Left kidney (tissue), 2 donors: ENCODE data around the gene FAM210A. TPM values are rescaled to one million over a fixed set of nuclear protein-coding genes. Genes with fewer than 3 reads are reported as not detected.
A peak's percentile ranks its signal among the peaks of the same experiment; 100 is the strongest.

Experiments used
- DNase-seq: peaks from one replicate; pipeline ENCODE4 v3.0.0-alpha.2; 2013
- polyA plus RNA-seq: library from polyadenylated mRNA; unstranded; fragments of 120-200 nt; gene quantifications from one replicate; pipeline ENCODE4 v1.2.1, GENCODE V29; 2013; ENCODE audit not compliant: insufficient read length

Gene FAM210A
- polyA plus RNA-seq, 1 donor, result 21.7 TPM

- no peak for DNase-seq
Observed at GRCh38 chr18:13649397-13650390, 76.7 kb downstream of the FAM210A start.

GRCh38 chr18:13647761-13648160 lies 78.6 kb downstream of the FAM210A start:
- no peak for DNase-seq

GRCh38 chr18:13646633-13647032 lies 79.7 kb downstream of the FAM210A start:
- no peak for DNase-seq

GRCh38 chr18:13645093-13645492 lies 81.3 kb downstream of the FAM210A start:
- no peak for DNase-seq

- DNase-seq, result no peak
Observed at GRCh38 chr18:13643261-13643751, 83.1 kb downstream of the FAM210A start.

GRCh38 chr18:13642440-13642827 lies 83.9 kb downstream of the FAM210A start:
- DNase-seq, result no peak

- DNase-seq, result peak; percentile 65
Observed at GRCh38 chr18:13641551-13642439, 84.6 kb downstream of the FAM210A start.

GRCh38 chr18:13640266-13640860 lies 86.0 kb downstream of the FAM210A start:
- no peak for DNase-seq

- no peak for DNase-seq
Observed at GRCh38 chr18:13638719-13639595, 87.4 kb downstream of the FAM210A start.

GRCh38 chr18:13635046-13635445 lies 91.3 kb downstream of the FAM210A start:
- no peak for DNase-seq

GRCh38 chr18:13633700-13634099 lies 92.7 kb downstream of the FAM210A start:
- no peak for DNase-seq

GRCh38 chr18:13630716-13631268 lies 95.6 kb downstream of the FAM210A start:
- DNase-seq, result no peak

- DNase-seq, result peak; percentile 81
Observed at GRCh38 chr18:13629841-13630715, 96.3 kb downstream of the FAM210A start.

- DNase-seq, result no peak
Observed at GRCh38 chr18:13628211-13628610, 98.1 kb downstream of the FAM210A start.

- DNase-seq, result no peak
Observed at GRCh38 chr18:13627639-13628038, 98.7 kb downstream of the FAM210A start.

GRCh38 chr18:13626544-13626908 lies 99.8 kb downstream of the FAM210A start:
- no peak for DNase-seq

- DNase-seq, result no peak
Observed at GRCh38 chr18:13625843-13626543, 100.4 kb downstream of the FAM210A start.

GRCh38 chr18:13625355-13625754 lies 101.0 kb downstream of the FAM210A start:
- DNase-seq, result no peak

GRCh38 chr18:13624563-13625237 lies 101.7 kb downstream of the FAM210A start:
- DNase-seq, result no peak
